MCF 10A (cell line): ENCODE data around the gene PIM2. TPM values are rescaled to one million over a fixed set of nuclear protein-coding genes. Genes with fewer than 3 reads are reported as not detected.

Experiments used
- BruUV-seq: library from RNA; stranded (reverse); fragments of 400-500 nt; replicated peaks from 2 replicates; lab custom pipeline; 2021; lab: Mats Ljungman, UMichigan
- CTCF ChIA-PET: fragments of 300-600 bp; sonication (Branson Sonifier 250); formaldehyde crosslinking; extraction: SDS; loops from one replicate; lab custom pipeline; 2021; ENCODE audit warnings: antibody characterized with exemption, inconsistent platforms; lab: Yijun Ruan, JAX
- POLR2A ChIA-PET: fragments of 300-600, 350-650 bp; sonication (Branson Sonifier 250); formaldehyde crosslinking; extraction: SDS; loops from one replicate; lab custom pipeline; 2020; ENCODE audit warnings: antibody characterized with exemption, inconsistent platforms; lab: Yijun Ruan, JAX
- DNase-seq: peaks from one replicate; pipeline ENCODE4 v3.0.0-alpha.2; 2018; ENCODE audit not compliant: unreplicated experiment
- H3K27ac Mint-ChIP-seq: one replicate; pipeline ENCODE4 v1.8.0; 2022; ENCODE audit warnings: mild to moderate bottlenecking, low read depth, mixed read lengths; ENCODE audit not compliant: unreplicated experiment
- H3K27me3 Mint-ChIP-seq: one replicate; pipeline ENCODE4 v1.8.0; 2022; ENCODE audit warnings: mixed read lengths; ENCODE audit not compliant: insufficient read depth, unreplicated experiment
- H3K36me3 Mint-ChIP-seq: one replicate; pipeline ENCODE4 v1.8.0; 2022; ENCODE audit warnings: mild to moderate bottlenecking, moderate library complexity, mixed read lengths; ENCODE audit not compliant: insufficient read depth, unreplicated experiment
- H3K4me1 Mint-ChIP-seq: one replicate; pipeline ENCODE4 v1.8.0; 2022; ENCODE audit warnings: mixed read lengths; ENCODE audit not compliant: insufficient read depth, unreplicated experiment
- H3K4me3 Mint-ChIP-seq: one replicate; pipeline ENCODE4 v1.8.0; 2022; ENCODE audit warnings: mild to moderate bottlenecking, moderate library complexity, mixed read lengths; ENCODE audit not compliant: unreplicated experiment
- H3K9me3 Mint-ChIP-seq: one replicate; pipeline ENCODE4 v1.8.0; 2022; ENCODE audit warnings: mixed read lengths; ENCODE audit not compliant: unreplicated experiment
- CTCF ChIP-seq: fragments of 200-600 bp; IDR thresholded peaks from one replicate; pipeline ENCODE4 v1.8.0; 2022; ENCODE audit warnings: antibody characterized with exemption, mild to moderate bottlenecking; ENCODE audit not compliant: unreplicated experiment
- intact Hi-C: fragments of 100-400 bp; cut with micrococcal nuclease; formaldehyde crosslinking; loops from 2 replicates; pipeline ENCODE4 v1.14.1; 2022
- total RNA-seq: library from RNA; stranded (reverse); gene quantifications from 2 replicates; pipeline ENCODE4 v1.2.3, GENCODE V29; 2022

The PIM2 gene
- total RNA-seq, 1 experiment from 2014 or later = 9.2 TPM

- H3K4me1 Mint-ChIP-seq = peaks cover 18% of the 10 kb centered on the region
- peak overlapping the region; percentile 96 for H3K27ac Mint-ChIP-seq
- H3K9me3 Mint-ChIP-seq = no peaks in the 10 kb centered on the region
- intact Hi-C loops = loop anchor here (1.0 to 5.0 kb wide), 5 partner anchors 26 to 125 kb away; partner anchors contain the start of genes HDAC6 and TFE3
- H3K27me3 Mint-ChIP-seq = no peaks in the 10 kb centered on the region
- peak; percentile 88 for DNase-seq
- ChIA-PET POLR2A (interaction anchor here (0.9 to 1.0 kb wide), 2 partner anchors 41 to 116 kb away, joined by 4 to 6 read pairs; partner anchors contain the start of genes HDAC6 and OTUD5), CTCF (interaction anchor here (0.6 to 1.0 kb wide), 6 partner anchors 10 to 1547 kb away, joined by 3 to 6 read pairs (median 3); partner anchors contain the start of gene ZNF157)
- peak overlapping the region; percentile 94 for H3K4me3 Mint-ChIP-seq
- TF ChIP-seq CTCF = peak; percentile 75
- BruUV-seq = no TSS peak
- peaks cover 26% of the 10 kb centered on the region for H3K36me3 Mint-ChIP-seq
Measured at GRCh38 chrX:48917139-48918001, 1.5 kb downstream of the PIM2 start.

GRCh38 chrX:48914593-48915493 is 4.0 kb downstream of the PIM2 start:
- Mint-ChIP-seq H3K27ac (no peak overlapping the region), H3K4me3 (no peak overlapping the region)
- intact Hi-C loops = loop anchor here (5.0 kb wide), 4 partner anchors 48 to 153 kb away; partner anchors contain the start of genes GLOD5, HDAC6 and TFE3

GRCh38 chrX:48913605-48914366 is 5.0 kb downstream of the PIM2 start:
- no peak overlapping the region for H3K27ac Mint-ChIP-seq
- POLR2A ChIA-PET = no interaction called here

More at GRCh38 chrX:48914593-48915493, 4.0 kb downstream of the PIM2 start:
- DNase-seq = no peak
- ChIA-PET POLR2A (no interaction called here), CTCF (interaction anchor here (0.6 to 1.0 kb wide), 3 partner anchors 11 to 18 kb away, joined by 3 to 7 read pairs (median 3); no protein-coding TSS in a partner anchor)
- TF ChIP-seq CTCF = no peak
- no peaks in the 10 kb centered on the region for H3K27me3 Mint-ChIP-seq
- H3K36me3 Mint-ChIP-seq = peaks cover 34% of the 10 kb centered on the region
- BruUV-seq = no TSS peak
- H3K4me1 Mint-ChIP-seq = peaks cover 26% of the 10 kb centered on the region
- peaks cover 15% of the 10 kb centered on the region for H3K9me3 Mint-ChIP-seq

More at GRCh38 chrX:48913605-48914366, 5.0 kb downstream of the PIM2 start:
- BruUV-seq = no TSS peak
- H3K9me3 Mint-ChIP-seq = peaks cover 15% of the 10 kb centered on the region
- no peak overlapping the region for H3K4me3 Mint-ChIP-seq
- CTCF ChIA-PET = no interaction called here
- peaks cover 34% of the 10 kb centered on the region for H3K36me3 Mint-ChIP-seq
- no peak for DNase-seq
- peaks cover 23% of the 10 kb centered on the region for H3K4me1 Mint-ChIP-seq
- no peaks in the 10 kb centered on the region for H3K27me3 Mint-ChIP-seq
- intact Hi-C loops = loop anchor here (5.0 kb wide), 2 partner anchors 46 to 151 kb away; partner anchors contain the start of gene GLOD5
- TF ChIP-seq CTCF = no peak
